Peyer's patch (tissue), 4 donors: ENCODE data around the gene CD70. TPM values are rescaled to one million over a fixed set of nuclear protein-coding genes. Genes with fewer than 3 reads are reported as not detected.
A peak's percentile ranks its signal among the peaks of the same experiment; 100 is the strongest.
"Not testable (repeated sequence)": the region's sequence is repeated elsewhere in the genome, so short reads cannot be mapped to it uniquely, and the experiment has no call there.

Experiments used
- DNase-seq, 3 donors: peaks; one replicate each; pipeline ENCODE4 v3.0.0-alpha.2; 2017 to 2019
- H3K27ac ChIP-seq, 4 donors: fragments of 200-600 bp; sonication (generic); one replicate each; pipeline ENCODE4 v1.5.1; 2016 to 2019
- H3K27me3 ChIP-seq, 2 donors: fragments of 200-600 bp; sonication (generic); one replicate each; pipeline ENCODE4 v1.5.1; 2019
- H3K36me3 ChIP-seq, 3 donors: fragments of 200-600 bp; sonication (generic); one replicate each; pipeline ENCODE4 v1.5.1; 2016 to 2019
- H3K4me1 ChIP-seq, 4 donors: fragments of 200-600 bp; sonication (generic); one replicate each; pipeline ENCODE4 v1.5.1; 2016 to 2019
- H3K4me3 ChIP-seq, 4 donors: fragments of 200-600 bp; sonication (generic); 1 replicate in 3 of 4; 2 replicates in 1 of 4; pipeline ENCODE4 v1.5.1; 2016 to 2019; ENCODE audit warnings: mild to moderate bottlenecking in 1 of 4
- H3K9me3 ChIP-seq, 4 donors: fragments of 200-600 bp; sonication (generic); one replicate each; pipeline ENCODE4 v1.5.1; 2016 to 2019; ENCODE audit warnings: mild to moderate bottlenecking in 1 of 4
- CTCF ChIP-seq, 6 experiments: fragments of 450-650 bp in 4 of 6; fragments of 200-600 bp in 2 of 6; sonication (generic) in 1 of 6; IDR thresholded peaks; one replicate each; pipeline ENCODE4 v1.5.1; 2017 to 2019; ENCODE audit warnings: antibody characterized with exemption in 6 of 6, mild to moderate bottlenecking in 3 of 6, moderate library complexity in 1 of 6
- POLR2A ChIP-seq, 2 donors: fragments of 450-650 bp; IDR thresholded peaks; one replicate each; pipeline ENCODE4 v1.5.1; 2017; ENCODE audit warnings: antibody characterized with exemption in 2 of 2, mild to moderate bottlenecking in 2 of 2, moderate library complexity in 2 of 2
- total RNA-seq, 4 donors: library from RNA; depleted of rRNA; stranded (reverse); fragments of >200 nt; gene quantifications; one replicate each; pipeline ENCODE4 v1.1.0, GENCODE V29; 2016

Gene CD70
- total RNA-seq, 4 donors from 2014 or later = not detected

GRCh38 chr19:6608940-6609339 lies 18.0 kb upstream of the CD70 start:
- no peaks in the 10 kb centered on the region for H3K27me3 ChIP-seq
- no peak for TF ChIP-seq POLR2A (IDR thresholded peaks at IDR 0.05)
- no peak for TF ChIP-seq CTCF (IDR thresholded peaks at IDR 0.05)
- no peak for DNase-seq
- no peaks in the 10 kb centered on the region for H3K4me1 ChIP-seq
- no peaks in the 10 kb centered on the region for H3K9me3 ChIP-seq
- H3K4me3 ChIP-seq = no peak overlapping the region
- H3K27ac ChIP-seq = no peak overlapping the region
- H3K36me3 ChIP-seq = no peaks in the 10 kb centered on the region

GRCh38 chr19:6608146-6608545 lies 17.2 kb upstream of the CD70 start:
- not testable (repeated sequence) for H3K27me3 ChIP-seq, H3K27ac ChIP-seq, H3K36me3 ChIP-seq, H3K4me1 ChIP-seq, H3K9me3 ChIP-seq, H3K4me3 ChIP-seq, DNase-seq

- not testable (repeated sequence) for H3K27ac ChIP-seq, H3K4me1 ChIP-seq, H3K36me3 ChIP-seq, H3K9me3 ChIP-seq, H3K27me3 ChIP-seq, H3K4me3 ChIP-seq, DNase-seq
Measured at GRCh38 chr19:6606276-6607070, 15.5 kb upstream of the CD70 start.

- no peak overlapping the region for H3K27ac ChIP-seq
- DNase-seq = no peak
- no peak overlapping the region for H3K4me3 ChIP-seq
- H3K36me3 ChIP-seq = no peaks in the 10 kb centered on the region
- no peak for TF ChIP-seq CTCF (IDR thresholded peaks at IDR 0.05)
- TF ChIP-seq POLR2A (IDR thresholded peaks at IDR 0.05) = no peak
- H3K4me1 ChIP-seq = no peaks in the 10 kb centered on the region
- no peaks in the 10 kb centered on the region for H3K27me3 ChIP-seq
- no peaks in the 10 kb centered on the region for H3K9me3 ChIP-seq
Measured at GRCh38 chr19:6604906-6605305, 14.0 kb upstream of the CD70 start.

GRCh38 chr19:6602729-6603114 lies 11.8 kb upstream of the CD70 start:
- Histone ChIP-seq H3K9me3 (no peaks in the 10 kb centered on the region), H3K27ac (no peak overlapping the region), H3K36me3 (no peaks in the 10 kb centered on the region), H3K27me3 (no peaks in the 10 kb centered on the region), H3K4me3 (no peak overlapping the region), H3K4me1 (no peaks in the 10 kb centered on the region)
- DNase-seq = no peak
- TF ChIP-seq POLR2A (IDR thresholded peaks at IDR 0.05) (no peak), CTCF (IDR thresholded peaks at IDR 0.05) (no peak)

GRCh38 chr19:6601537-6602052 lies 10.6 kb upstream of the CD70 start:
- Histone ChIP-seq H3K27ac (peak overlapping the region in 3 of 4 donors; percentile 17 to 66 (median 58)), H3K4me3 (peak overlapping the region in 3 of 4 donors; percentile 2 to 19 (median 4))
- H3K9me3 ChIP-seq, H3K4me1 ChIP-seq, H3K27me3 ChIP-seq, H3K36me3 ChIP-seq: not testable (repeated sequence)
- peak in 2 of 3 donors; percentile 55 to 56 for DNase-seq

- Histone ChIP-seq H3K4me3 (peak overlapping the region in 3 of 4 donors; percentile 2 to 19 (median 4)), H3K27ac (peak overlapping the region in 3 of 4 donors; percentile 17 to 66 (median 58))
- not testable (repeated sequence) for DNase-seq, H3K4me1 ChIP-seq, H3K9me3 ChIP-seq, H3K27me3 ChIP-seq, H3K36me3 ChIP-seq
Measured at GRCh38 chr19:6600951-6601536, 10.1 kb upstream of the CD70 start.
